GM18508 (cell line): Measurements from ENCODE around the gene HCCS.
"Not testable (repeated sequence)": the region's sequence is repeated elsewhere in the genome, so short reads cannot be mapped to it uniquely, and the experiment has no call there.

ENCODE experiments used
- ATAC-seq: cut with Tn5 transposase; IDR thresholded peaks from one replicate; pipeline ENCODE4 v1.9.1; 2021; ENCODE audit warnings: moderate number of reproducible peaks; ENCODE audit not compliant: insufficient read depth, unreplicated experiment

Gene HCCS

GRCh38 chrX:11119313-11119943 lies 8.3 kb downstream of the HCCS start:
- no peak for ATAC-seq

- ATAC-seq: not testable (repeated sequence)
These were observed 12.0 kb downstream of the HCCS start for GRCh38 chrX:11123087-11123486.

- ATAC-seq: no peak
These were observed 13.0 kb downstream of the HCCS start for GRCh38 chrX:11124112-11124511.

GRCh38 chrX:11125060-11125459 lies 13.9 kb downstream of the HCCS start:
- ATAC-seq: no peak

DNA sequence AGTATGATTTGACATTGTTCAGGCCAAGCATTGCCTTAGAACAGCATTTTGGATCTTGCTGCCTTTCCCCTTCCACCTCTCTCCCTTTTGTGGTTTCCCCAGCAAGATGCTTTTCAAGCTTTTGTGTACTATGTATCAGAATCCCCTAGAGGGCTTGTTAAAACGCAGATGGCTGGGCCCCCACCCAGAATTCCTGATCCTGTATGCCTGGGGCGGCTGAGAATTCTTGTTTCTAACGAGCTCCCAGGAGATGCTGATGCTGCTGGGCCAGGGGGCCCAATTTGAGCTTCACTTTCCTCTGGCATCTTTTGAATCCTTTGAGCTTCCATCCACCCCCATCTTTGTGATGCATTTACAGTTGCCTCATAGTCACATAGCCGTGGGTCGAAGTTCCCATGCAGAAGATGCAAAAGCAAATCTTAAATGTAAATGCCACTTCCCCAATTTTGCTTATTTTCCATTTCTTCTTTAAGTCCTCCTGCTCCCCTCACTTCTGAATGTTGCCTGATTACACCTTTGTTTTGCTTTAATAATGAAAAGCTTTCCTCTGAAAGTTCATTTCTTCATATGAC lies 18.5 kb downstream of the HCCS start:
- ATAC-seq: no peak

GRCh38 chrX:11130136-11130535 lies 19.0 kb downstream of the HCCS start:
- no peak for ATAC-seq

DNA sequence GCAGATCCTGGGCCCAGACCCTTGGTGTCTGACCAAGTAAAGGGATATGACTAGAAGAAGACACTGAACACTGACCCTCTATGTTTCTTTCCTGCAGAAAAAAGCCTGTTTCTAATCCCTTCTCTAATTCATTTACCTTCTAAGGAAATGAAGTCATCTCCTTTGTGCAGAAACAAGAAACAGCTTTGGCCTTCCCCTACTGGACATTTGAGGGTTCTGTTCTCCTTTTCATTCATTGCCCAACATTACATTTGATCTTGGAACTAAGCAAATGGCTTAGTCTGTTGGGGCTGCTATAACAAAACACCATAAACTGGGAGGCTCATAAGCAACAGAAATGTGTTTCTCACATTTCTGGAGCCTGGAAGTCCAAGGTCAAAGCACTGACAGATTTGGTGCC lies 20.0 kb downstream of the HCCS start:
- ATAC-seq: no peak

GRCh38 chrX:11135564-11136185 lies 24.5 kb downstream of the HCCS start:
- no peak for ATAC-seq

DNA sequence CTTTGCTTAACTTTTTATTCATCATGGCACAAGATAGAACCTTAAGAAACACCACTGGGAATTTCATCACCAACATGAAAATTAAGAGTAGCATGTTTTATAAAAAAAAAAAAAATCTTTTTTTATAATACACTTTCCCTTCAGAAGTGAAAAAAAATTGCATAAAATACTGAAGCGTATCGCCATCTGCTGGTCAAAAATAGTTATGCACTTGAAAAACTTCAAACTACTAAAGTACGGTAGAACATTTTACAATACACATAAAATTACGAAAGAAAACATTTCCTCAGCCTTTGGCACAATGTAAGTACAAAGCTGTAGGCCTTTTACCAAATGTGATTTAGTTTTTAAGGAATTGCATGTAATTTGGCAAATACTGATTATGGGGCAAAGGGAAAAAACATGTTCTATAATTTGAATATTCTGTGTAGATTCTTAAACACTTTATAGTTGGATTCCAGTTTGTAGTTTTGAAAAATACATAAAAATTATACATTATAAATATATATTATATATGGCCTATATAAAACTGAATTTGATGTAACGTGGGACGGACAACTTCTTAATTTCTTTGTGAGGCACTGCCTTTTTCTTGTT lies 26.5 kb downstream of the HCCS start:
- ATAC-seq: no peak

- ATAC-seq: no peak
These were observed 27.6 kb downstream of the HCCS start for GRCh38 chrX:11138498-11139390.

DNA sequence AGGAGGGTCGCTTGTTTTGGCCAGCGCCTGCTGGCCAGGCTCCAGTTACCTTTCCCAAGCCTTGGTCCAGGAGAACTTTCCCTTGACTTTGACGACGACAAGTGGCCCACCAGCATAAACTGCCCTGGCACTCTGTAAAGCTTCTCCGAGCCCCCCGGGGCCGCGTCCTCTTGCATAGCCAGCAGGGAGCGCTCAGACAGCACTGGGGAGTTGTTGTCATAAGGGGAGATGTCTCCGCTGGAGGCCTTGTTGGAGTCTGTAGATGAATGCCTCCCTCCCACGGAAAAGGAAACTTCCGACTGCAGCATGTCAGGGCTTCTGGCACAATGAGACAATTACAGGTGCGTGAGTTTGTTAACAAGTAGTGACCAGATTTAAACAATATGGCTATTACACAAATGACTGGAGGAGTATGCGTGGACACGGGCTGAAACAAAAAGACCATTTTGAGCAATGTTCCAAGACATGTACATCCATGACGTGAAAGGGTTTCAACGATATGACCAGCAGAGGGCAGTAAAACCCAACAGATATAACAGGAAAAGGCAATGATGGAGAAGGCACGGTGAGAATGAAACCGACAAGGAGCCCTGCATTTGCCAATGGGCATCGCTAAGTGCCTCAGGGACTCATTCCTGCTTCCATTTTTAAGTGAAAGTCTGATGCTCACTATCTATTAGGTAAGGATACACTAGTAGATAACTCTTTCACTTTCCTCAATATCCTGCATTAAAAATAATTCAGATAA lies 33.0 kb downstream of the HCCS start:
- peak; percentile 71 for ATAC-seq

- no peak for ATAC-seq
These were observed 35.3 kb downstream of the HCCS start for GRCh38 chrX:11146411-11146810.

DNA sequence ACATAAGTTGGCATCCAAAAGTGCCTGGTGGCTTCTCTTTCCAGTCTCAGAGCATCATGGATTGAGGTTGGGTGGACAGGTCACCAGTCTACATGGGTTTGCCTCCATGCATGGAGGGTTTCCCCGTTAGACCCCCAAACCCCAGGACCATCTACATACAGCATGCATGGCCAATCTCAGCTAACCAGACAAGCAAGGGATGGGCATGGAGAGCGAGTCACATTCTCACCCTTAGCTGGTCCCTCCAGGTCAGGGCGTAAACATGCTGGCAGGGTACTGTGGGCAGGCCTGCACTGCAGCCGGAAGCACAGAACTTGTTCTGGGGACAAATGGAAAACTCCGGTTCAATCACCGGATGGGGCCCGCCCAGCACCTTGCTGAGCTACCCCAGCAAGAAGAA lies 37.3 kb downstream of the HCCS start:
- no peak for ATAC-seq

GRCh38 chrX:11151799-11152559 lies 40.8 kb downstream of the HCCS start:
- ATAC-seq: no peak

DNA sequence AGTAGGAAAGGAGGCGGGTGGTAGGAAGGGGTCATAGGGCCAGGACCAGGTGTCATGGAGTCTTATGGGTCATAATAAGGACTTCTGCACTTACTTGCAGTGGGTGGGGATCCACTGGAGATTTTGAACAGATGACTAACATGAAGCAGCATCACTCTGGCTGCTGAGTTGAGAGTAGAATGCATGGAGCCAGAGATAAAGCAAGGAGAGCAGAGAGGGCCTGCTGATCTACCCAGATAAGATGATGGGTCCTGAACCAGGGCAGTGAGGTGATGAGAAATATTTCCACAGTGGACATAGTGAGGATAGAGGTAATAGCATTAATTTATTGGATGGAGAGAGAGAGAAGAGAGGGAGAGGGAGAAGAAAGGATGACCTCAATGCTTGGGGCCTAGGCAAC lies 48.0 kb downstream of the HCCS start:
- ATAC-seq: no peak

- ATAC-seq: no peak
These were observed 53.3 kb downstream of the HCCS start for GRCh38 chrX:11164433-11164832.

DNA sequence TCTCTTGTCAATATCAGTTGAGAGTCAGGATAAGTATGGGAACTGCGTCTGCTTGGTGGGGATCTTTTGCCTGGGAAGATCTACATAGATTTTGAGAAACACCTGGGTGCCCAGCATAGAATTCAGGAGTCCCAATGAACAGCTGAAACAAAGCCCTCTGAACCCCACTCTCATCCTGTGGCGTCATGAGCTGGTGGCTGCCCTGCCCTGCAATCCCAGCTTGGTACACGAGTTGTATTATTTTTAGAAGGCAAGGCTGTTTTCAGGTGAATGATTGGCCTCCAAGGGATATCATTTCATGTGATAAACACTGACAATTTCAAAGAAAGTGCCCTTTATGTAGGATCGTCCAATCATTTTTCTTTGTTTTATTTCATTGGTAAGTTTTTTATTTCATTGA lies 60.8 kb downstream of the HCCS start:
- ATAC-seq: no peak

DNA sequence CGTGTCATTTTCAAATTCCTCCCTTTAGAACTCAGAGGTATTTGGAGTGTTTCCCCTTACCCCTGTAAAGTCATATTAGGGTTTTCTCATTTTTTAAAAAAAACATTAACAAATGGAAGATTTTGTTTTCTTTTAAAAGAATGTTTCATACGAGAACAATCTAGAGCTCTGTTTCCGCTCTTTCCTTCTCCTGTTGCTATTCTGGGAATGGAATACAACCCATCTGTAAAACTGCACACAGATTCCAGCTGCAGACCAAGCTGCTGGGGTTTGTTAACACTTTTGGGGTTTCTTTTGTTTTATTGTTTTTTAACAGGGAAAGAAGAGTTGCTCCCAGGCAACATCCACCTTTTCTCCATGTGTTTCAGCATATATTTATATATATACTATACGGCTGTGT lies 61.3 kb downstream of the HCCS start:
- no peak for ATAC-seq
